Esophagus squamous epithelium (tissue), 4 donors: ENCODE results near the gene CDH11.

Experiments used
- CTCF ChIP-seq, 6 experiments: fragments of 450-650 bp in 4 of 6; fragments of 200-600 bp in 2 of 6; sonication (generic) in 2 of 6; IDR thresholded peaks; one replicate each; pipeline ENCODE4 v1.5.1; 2016 to 2019; ENCODE audit warnings: antibody characterized with exemption in 6 of 6, mild to moderate bottlenecking in 4 of 6, moderate library complexity in 4 of 6
- POLR2A ChIP-seq, 4 donors: fragments of 450-650 bp; IDR thresholded peaks; one replicate each; pipeline ENCODE4 v1.6.1; 2017; ENCODE audit warnings: antibody characterized with exemption in 4 of 4, mild to moderate bottlenecking in 4 of 4, moderate library complexity in 3 of 4

GRCh38 chr16:64975821-64976220, 146.0 kb downstream of the CDH11 start:
- no peak for TF ChIP-seq CTCF (IDR thresholded peaks at IDR 0.05)
- no peak for TF ChIP-seq POLR2A (IDR thresholded peaks at IDR 0.05)
